ENCODE results near the gene RRM1. TPM values are rescaled to one million over a fixed set of nuclear protein-coding genes. Genes with fewer than 3 reads are reported as not detected.

The RRM1 gene
- total and polyA plus RNA-seq, 7 donors: 9.0 to 39.6 (median 28.5) TPM

DNA sequence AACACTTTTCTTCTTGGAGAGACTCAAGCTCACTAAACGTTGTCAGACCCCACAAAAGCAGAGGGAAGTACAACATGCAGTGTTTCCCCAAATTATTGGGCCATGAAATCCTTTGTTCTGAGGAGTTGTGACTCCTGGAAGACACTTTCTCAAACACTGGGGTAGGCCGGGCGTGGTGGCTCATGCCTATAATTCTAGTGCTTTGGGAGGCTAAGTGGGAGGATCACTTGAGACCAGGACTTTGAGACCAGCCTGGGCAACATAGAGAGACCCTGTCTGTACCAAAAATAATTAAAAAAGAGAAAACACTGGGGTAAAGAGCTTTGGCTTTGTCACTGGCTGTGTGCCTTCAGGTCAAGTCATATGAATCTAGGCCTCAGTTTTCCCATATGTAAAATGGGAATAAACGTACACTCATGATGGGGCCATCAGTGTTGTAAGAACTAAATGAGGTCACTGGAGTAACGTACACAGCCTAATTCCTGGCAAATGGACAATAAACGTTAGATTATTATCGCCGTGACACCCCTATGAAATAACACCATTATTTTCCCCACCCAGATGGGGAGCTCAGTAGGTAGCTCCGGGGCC lies 92.0 kb downstream of the RRM1 start:
- TF ChIP-seq POLR2AphosphoS5 (IDR thresholded peaks at IDR 0.05): no peak
- TF ChIP-seq EP300 (IDR thresholded peaks at IDR 0.05): no peak
- no peak for TF ChIP-seq POLR2A (IDR thresholded peaks at IDR 0.05)
- TF ChIP-seq, protein P1, sequence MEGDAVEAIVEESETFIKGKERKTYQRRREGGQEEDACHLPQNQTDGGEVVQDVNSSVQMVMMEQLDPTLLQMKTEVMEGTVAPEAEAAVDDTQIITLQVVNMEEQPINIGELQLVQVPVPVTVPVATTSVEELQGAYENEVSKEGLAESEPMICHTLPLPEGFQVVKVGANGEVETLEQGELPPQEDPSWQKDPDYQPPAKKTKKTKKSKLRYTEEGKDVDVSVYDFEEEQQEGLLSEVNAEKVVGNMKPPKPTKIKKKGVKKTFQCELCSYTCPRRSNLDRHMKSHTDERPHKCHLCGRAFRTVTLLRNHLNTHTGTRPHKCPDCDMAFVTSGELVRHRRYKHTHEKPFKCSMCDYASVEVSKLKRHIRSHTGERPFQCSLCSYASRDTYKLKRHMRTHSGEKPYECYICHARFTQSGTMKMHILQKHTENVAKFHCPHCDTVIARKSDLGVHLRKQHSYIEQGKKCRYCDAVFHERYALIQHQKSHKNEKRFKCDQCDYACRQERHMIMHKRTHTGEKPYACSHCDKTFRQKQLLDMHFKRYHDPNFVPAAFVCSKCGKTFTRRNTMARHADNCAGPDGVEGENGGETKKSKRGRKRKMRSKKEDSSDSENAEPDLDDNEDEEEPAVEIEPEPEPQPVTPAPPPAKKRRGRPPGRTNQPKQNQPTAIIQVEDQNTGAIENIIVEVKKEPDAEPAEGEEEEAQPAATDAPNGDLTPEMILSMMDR (IDR thresholded peaks at IDR 0.05): no peak

DNA sequence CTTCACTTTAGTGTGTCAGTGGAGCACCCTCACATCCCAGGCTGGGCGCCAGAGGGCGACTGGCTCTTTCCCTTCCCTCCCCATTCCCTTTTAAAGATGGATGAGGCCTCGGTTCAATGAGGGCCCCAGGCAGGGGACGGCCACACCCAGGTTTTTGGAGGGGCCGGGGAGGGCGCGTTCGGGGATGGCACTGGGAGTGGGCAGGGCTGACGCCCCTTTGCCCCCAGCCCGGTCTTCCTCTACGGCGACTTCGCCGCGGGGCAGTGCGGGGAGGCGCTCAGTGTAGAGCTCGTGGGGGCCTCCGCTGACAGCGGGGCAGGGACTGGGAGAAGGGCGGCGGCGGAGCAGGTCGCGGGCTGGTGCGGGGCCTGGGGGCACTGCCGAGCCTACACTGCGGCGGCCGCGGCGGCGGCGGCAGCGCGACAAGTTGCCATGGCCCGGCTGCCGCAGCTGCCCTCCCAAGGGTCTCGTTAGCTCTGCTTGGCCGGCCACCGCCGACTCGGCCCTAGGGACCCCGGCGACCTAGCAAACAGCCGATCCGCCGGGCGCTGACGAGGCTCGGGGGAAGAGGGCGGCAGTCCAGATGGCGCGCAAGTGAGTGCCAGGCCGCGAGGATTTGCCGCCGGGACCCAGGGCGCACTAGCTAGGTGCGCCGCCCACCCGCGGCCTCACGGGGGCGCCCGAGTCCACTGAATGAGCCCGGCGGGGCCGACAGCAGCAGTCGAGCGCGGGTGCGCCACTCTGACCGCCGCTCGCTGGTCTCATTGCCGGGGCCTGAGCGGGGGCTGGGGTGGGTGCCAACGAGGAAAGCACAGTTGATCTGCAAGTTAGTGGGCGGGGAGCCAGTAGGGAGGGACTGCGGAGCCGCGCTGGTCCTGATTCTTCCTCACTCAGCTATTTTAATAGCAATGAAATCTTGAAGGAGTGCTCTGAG lies 92.7 kb downstream of the RRM1 start:
- DNase-seq: peak; percentile 97
- intact Hi-C loops (cut with DNase I): loop anchor here (1.0 to 5.0 kb wide), 4 partner anchors 306 to 815 kb away; no protein-coding TSS in a partner anchor
- 1% methylated on average over 83 of the region's 83 CpGs for WGBS, 2 donors

More for the DNA sequence above, 92.0 kb downstream of the RRM1 start:
- Histone ChIP-seq H3K27me3 (no peaks in the 10 kb centered on the region), H3K27ac (peak overlapping the region in 2 of 4 donors; percentile 73 to 78), H3K9me3 (no peaks in the 10 kb centered on the region), H3K36me3 (no peaks in the 10 kb centered on the region), H3K4me3 (peak overlapping the region in 3 of 4 donors; percentile 52 to 65 (median 58)), H3K4me1 (peaks cover 0 to 25% (median 12%) of the 10 kb centered on the region in 4 donors)
- DNase-seq: no peak
- intact Hi-C loops (cut with DNase I): loop anchor here (1.0 to 5.0 kb wide), 4 partner anchors 307 to 816 kb away; no protein-coding TSS in a partner anchor
- whole genome bisulfite sequencing, 2 donors: 19 to 35% methylated on average over 9 of the region's 9 CpGs

More for the DNA sequence above, 92.7 kb downstream of the RRM1 start:
- no peaks in the 10 kb centered on the region for H3K36me3 ChIP-seq
- H3K27ac ChIP-seq: peak overlapping the region; percentile 68 to 78 (median 76)
- TF ChIP-seq POLR2AphosphoS5 (IDR thresholded peaks at IDR 0.05) (peak in 1 of 4 donors; percentile 14), POLR2A (IDR thresholded peaks at IDR 0.05) (no peak), EP300 (IDR thresholded peaks at IDR 0.05) (no peak)
- TF ChIP-seq, protein P1 (IDR thresholded peaks at IDR 0.05): peak; percentile 78 to 96 (median 80)
- no peaks in the 10 kb centered on the region for H3K9me3 ChIP-seq
- peaks cover 0 to 25% (median 12%) of the 10 kb centered on the region in 4 donors for H3K4me1 ChIP-seq
- peak overlapping the region; percentile 42 to 65 (median 55) for H3K4me3 ChIP-seq
- H3K27me3 ChIP-seq: no peaks in the 10 kb centered on the region

Other genes with a start within 250 kb of the RRM1 start
- gene STIM1, start 239.1 kb upstream of the RRM1 start, total RNA-seq: 10 to 100 TPM; 24.7 to 37.4 (median 30.4) TPM
- gene STIM1, start 239.1 kb upstream of the RRM1 start, polyA plus RNA-seq: 10 to 100 TPM in 2 of 3 donors, 1 to 10 TPM in 1; 5.3 to 44.8 (median 15.6) TPM

Measured in sigmoid colon (tissue), 7 donors.